ENCODE measurements around the gene ATP6V0E1.

- TF ChIP-seq CTCF (IDR thresholded peaks at IDR 0.05; ENCODE audit: low read depth, low read length) (no peak), EZH2phosphoT487 (IDR thresholded peaks at IDR 0.05; ENCODE audit: low read depth) (no peak)
Observed at GRCh38 chr5:172973127-172973916, 10.2 kb upstream of the ATP6V0E1 start.

Data from OCI-LY3 (cell line).